Suprapubic skin (tissue), 4 donors: ENCODE data around the gene FHOD3. TPM values are rescaled to one million over a fixed set of nuclear protein-coding genes. Genes with fewer than 3 reads are reported as not detected.

Source experiments
- DNase-seq, 2 donors: peaks; one replicate each; pipeline ENCODE4 v3.0.0-alpha.2; 2019; ENCODE audit warnings: low spot score in 2 of 2
- H3K27ac ChIP-seq: fragments of 200-600 bp; sonication (generic); one replicate; pipeline ENCODE4 v1.5.1; 2019
- H3K27me3 ChIP-seq: fragments of 200-600 bp; sonication (generic); one replicate; pipeline ENCODE4 v1.5.1; 2019
- H3K36me3 ChIP-seq: fragments of 200-600 bp; sonication (generic); one replicate; pipeline ENCODE4 v1.5.1; 2019
- H3K4me1 ChIP-seq: fragments of 200-600 bp; sonication (generic); one replicate; pipeline ENCODE4 v1.5.1; 2019
- H3K4me3 ChIP-seq: fragments of 200-600 bp; sonication (generic); one replicate; pipeline ENCODE4 v1.5.1; 2019; ENCODE audit warnings: mild to moderate bottlenecking
- H3K9me3 ChIP-seq: fragments of 200-600 bp; sonication (generic); one replicate; pipeline ENCODE4 v1.5.1; 2019
- CTCF ChIP-seq, 2 donors: fragments of 200-600 bp in 1 of 2; fragments of 450-650 bp in 1 of 2; sonication (generic) in 1 of 2; IDR thresholded peaks; one replicate each; pipeline ENCODE4 v1.5.1; 2016 to 2019; ENCODE audit warnings: antibody characterized with exemption in 2 of 2, mild to moderate bottlenecking in 1 of 2, moderate library complexity in 1 of 2
- EP300 ChIP-seq: sonication (generic); formaldehyde crosslinking; IDR thresholded peaks from one replicate; pipeline ENCODE4 v1.6.1; 2017; ENCODE audit warnings: antibody characterized with exemption
- POLR2A ChIP-seq, 2 donors: fragments of 450-650 bp; IDR thresholded peaks; one replicate each; pipeline ENCODE4 v1.6.1; 2017; ENCODE audit warnings: antibody characterized with exemption in 2 of 2, mild to moderate bottlenecking in 2 of 2, moderate library complexity in 2 of 2
- POLR2AphosphoS5 ChIP-seq, 3 donors: sonication (generic); formaldehyde crosslinking; IDR thresholded peaks; one replicate each; pipeline ENCODE4 v1.6.1; 2017; ENCODE audit warnings: antibody characterized with exemption in 3 of 3
- WGBS: methylation state at CpG from one replicate; pipeline ENCODE4 v1.1.5; 2018; 5-methylcytosine and 5-hydroxymethylcytosine counted together
- total RNA-seq, 4 donors: library from RNA; depleted of rRNA; stranded (reverse); fragments of >200 nt; gene quantifications; one replicate each; pipeline ENCODE4 v1.1.0, GENCODE V29; 2016

Gene FHOD3
- total RNA-seq, 4 donors from 2014 or later, result 5.8 to 18.7 (median 15.5) TPM

- H3K36me3 ChIP-seq, result no peaks in the 10 kb centered on the region
- DNase-seq, result no peak
- peaks cover 6% of the 10 kb centered on the region for H3K4me1 ChIP-seq
- no peak overlapping the region for H3K4me3 ChIP-seq
- no peak overlapping the region for H3K27ac ChIP-seq
- WGBS, result 68% methylated on average over 6 of the region's 6 CpGs
- no peak for TF ChIP-seq POLR2AphosphoS5 (IDR thresholded peaks at IDR 0.05)
- TF ChIP-seq EP300, result no peak
- TF ChIP-seq CTCF (IDR thresholded peaks at IDR 0.05), result no peak
- TF ChIP-seq POLR2A (IDR thresholded peaks at IDR 0.05), result no peak
- H3K9me3 ChIP-seq, result no peaks in the 10 kb centered on the region
- H3K27me3 ChIP-seq, result no peaks in the 10 kb centered on the region
These were observed 106.6 kb downstream of the FHOD3 start for GRCh38 chr18:36403896-36404820.

- 75% methylated on average over 2 of the region's 2 CpGs for WGBS
- TF ChIP-seq POLR2A (IDR thresholded peaks at IDR 0.05) (no peak), EP300 (no peak), POLR2AphosphoS5 (IDR thresholded peaks at IDR 0.05) (no peak), CTCF (IDR thresholded peaks at IDR 0.05) (no peak)
- Histone ChIP-seq H3K9me3 (no peaks in the 10 kb centered on the region), H3K27ac (no peak overlapping the region), H3K4me3 (no peak overlapping the region), H3K27me3 (no peaks in the 10 kb centered on the region), H3K36me3 (no peaks in the 10 kb centered on the region), H3K4me1 (peaks cover 6% of the 10 kb centered on the region)
- no peak for DNase-seq
These were observed 108.1 kb downstream of the FHOD3 start for GRCh38 chr18:36405611-36406010.

GRCh38 chr18:36406805-36407204, 109.3 kb downstream of the FHOD3 start:
- TF ChIP-seq EP300 (no peak), POLR2AphosphoS5 (IDR thresholded peaks at IDR 0.05) (no peak), POLR2A (IDR thresholded peaks at IDR 0.05) (no peak), CTCF (IDR thresholded peaks at IDR 0.05) (no peak)
- H3K4me1 ChIP-seq, result peaks cover 6% of the 10 kb centered on the region
- H3K27me3 ChIP-seq, result no peaks in the 10 kb centered on the region
- H3K36me3 ChIP-seq, result no peaks in the 10 kb centered on the region
- no peak for DNase-seq
- no peak overlapping the region for H3K27ac ChIP-seq
- no peak overlapping the region for H3K4me3 ChIP-seq
- H3K9me3 ChIP-seq, result no peaks in the 10 kb centered on the region
- WGBS, result 68% methylated on average over 5 of the region's 5 CpGs

- no peaks in the 10 kb centered on the region for H3K36me3 ChIP-seq
- no peak for TF ChIP-seq EP300
- TF ChIP-seq POLR2AphosphoS5 (IDR thresholded peaks at IDR 0.05), result no peak
- no peak for TF ChIP-seq CTCF (IDR thresholded peaks at IDR 0.05)
- TF ChIP-seq POLR2A (IDR thresholded peaks at IDR 0.05), result no peak
- no peak overlapping the region for H3K27ac ChIP-seq
- DNase-seq, result no peak
- no peaks in the 10 kb centered on the region for H3K27me3 ChIP-seq
- 92% methylated on average over 5 of the region's 5 CpGs for WGBS
- no peaks in the 10 kb centered on the region for H3K9me3 ChIP-seq
- no peak overlapping the region for H3K4me3 ChIP-seq
- no peaks in the 10 kb centered on the region for H3K4me1 ChIP-seq
These were observed 111.1 kb downstream of the FHOD3 start for GRCh38 chr18:36408606-36409005.

GRCh38 chr18:36409779-36410178, 112.3 kb downstream of the FHOD3 start:
- no peak overlapping the region for H3K4me3 ChIP-seq
- no peak for DNase-seq
- 65% methylated on average over 4 of the region's 5 CpGs for WGBS
- H3K36me3 ChIP-seq, result no peaks in the 10 kb centered on the region
- TF ChIP-seq POLR2A (IDR thresholded peaks at IDR 0.05), result no peak
- TF ChIP-seq CTCF (IDR thresholded peaks at IDR 0.05), result no peak
- TF ChIP-seq POLR2AphosphoS5 (IDR thresholded peaks at IDR 0.05), result no peak
- no peak overlapping the region for H3K27ac ChIP-seq
- no peaks in the 10 kb centered on the region for H3K9me3 ChIP-seq
- H3K4me1 ChIP-seq, result no peaks in the 10 kb centered on the region
- H3K27me3 ChIP-seq, result no peaks in the 10 kb centered on the region
